IMR-90 (cell line): ENCODE measurements around the gene LPAR1. TPM values are rescaled to one million over a fixed set of nuclear protein-coding genes. Genes with fewer than 3 reads are reported as not detected.

Experiments
- ATAC-seq: fragments of 200-7000 bp; cut with Tn5 transposase; 2 replicates; pipeline ENCODE4 v1.9.1; 2020; ENCODE audit warnings: low read depth, mild to moderate bottlenecking, moderate library complexity
- BruUV-seq: library from RNA; stranded (reverse); fragments of 400-500 nt; replicated peaks from 2 replicates; lab custom pipeline; 2021; lab: Mats Ljungman, UMichigan
- CTCF ChIA-PET: fragments of 300-600 bp; formaldehyde crosslinking; extraction: SDS; loops from one replicate; lab custom pipeline; 2021; ENCODE audit warnings: antibody characterized with exemption; lab: Yijun Ruan, JAX
- POLR2A ChIA-PET: fragments of 300-600 bp; sonication (Branson Sonifier 250); formaldehyde crosslinking; loops from one replicate; lab custom pipeline; 2022; ENCODE audit warnings: antibody characterized with exemption; ENCODE audit not compliant: unreplicated experiment; lab: Charles Lee
- DNase-seq: peaks from one replicate; pipeline ENCODE4 v3.0.0; 2013
- H2AFZ ChIP-seq: replicated peaks from 2 replicates; pipeline ENCODE3; 2013; ENCODE audit warnings: low read length, mild to moderate bottlenecking; ENCODE audit not compliant: poor library complexity
- H2AK5ac ChIP-seq: 2 replicates; pipeline ENCODE4 v1.6.1; 2013; ENCODE audit warnings: low read depth, low read length, inconsistent platforms
- H2AK9ac ChIP-seq: replicated peaks from 2 replicates; pipeline ENCODE3; 2013; ENCODE audit warnings: mild to moderate bottlenecking, low read depth, low read length, moderate library complexity; ENCODE audit not compliant: poor library complexity
- H2BK120ac ChIP-seq: 2 replicates; pipeline ENCODE4 v1.6.1; 2013; ENCODE audit warnings: low read depth, low read length, inconsistent platforms
- H2BK15ac ChIP-seq: 3 replicates; pipeline ENCODE4 v1.6.1; 2013; ENCODE audit warnings: low read depth, low read length, inconsistent platforms
- H2BK20ac ChIP-seq: 2 replicates; pipeline ENCODE4 v1.6.1; 2013; ENCODE audit warnings: low read depth, mild to moderate bottlenecking, inconsistent platforms, low read length, moderate library complexity
- H2BK5ac ChIP-seq: 2 replicates; pipeline ENCODE4 v1.6.1; 2013; ENCODE audit warnings: mild to moderate bottlenecking, low read depth, low read length, inconsistent platforms; ENCODE audit not compliant: poor library complexity, severe bottlenecking
- H3K14ac ChIP-seq: replicated peaks from 2 replicates; pipeline ENCODE4 v1.6.1; 2013; ENCODE audit warnings: low read depth, low read length, inconsistent platforms
- H3K18ac ChIP-seq: 2 replicates; pipeline ENCODE4 v1.6.1; 2013; ENCODE audit warnings: low read depth, low read length, control low read depth
- H3K23ac ChIP-seq: 2 replicates; pipeline ENCODE4 v1.6.1; 2013; ENCODE audit warnings: low read depth, low read length, inconsistent platforms
- H3K27ac ChIP-seq: 2 replicates; pipeline ENCODE4 v1.5.1; 2013; ENCODE audit warnings: mild to moderate bottlenecking, control low read depth, low read length; ENCODE audit not compliant: insufficient read depth
- H3K27me3 ChIP-seq: 2 replicates; pipeline ENCODE4 v1.6.1; 2013; ENCODE audit warnings: low read length; ENCODE audit not compliant: control insufficient read depth, insufficient read depth
- H3K36me3 ChIP-seq: 2 replicates; pipeline ENCODE4 v1.6.1; 2013; ENCODE audit warnings: low read length, mixed read lengths; ENCODE audit not compliant: control insufficient read depth, insufficient read depth
- H3K4ac ChIP-seq: 2 replicates; pipeline ENCODE4 v1.6.1; 2013; ENCODE audit warnings: low read depth, low read length, inconsistent platforms
- H3K4me1 ChIP-seq: 2 replicates; pipeline ENCODE4 v1.6.1; 2013; ENCODE audit warnings: low read length, mixed read lengths; ENCODE audit not compliant: control insufficient read depth, insufficient read depth
- H3K4me2 ChIP-seq: 2 replicates; pipeline ENCODE4 v1.6.1; 2013; ENCODE audit warnings: low read depth, mild to moderate bottlenecking, control low read depth, low read length, moderate library complexity
- H3K4me3 ChIP-seq: 2 replicates; pipeline ENCODE4 v1.5.1; 2013; ENCODE audit warnings: low read depth, mild to moderate bottlenecking, control low read depth, low read length, moderate library complexity; ENCODE audit not compliant: insufficient read depth
- H3K56ac ChIP-seq: 2 replicates; pipeline ENCODE4 v1.6.1; 2013; ENCODE audit warnings: low read length, inconsistent platforms; ENCODE audit not compliant: insufficient read depth; ENCODE audit errors: extremely low read depth
- H3K79me1 ChIP-seq, 2 experiments: 2 replicates each; pipeline ENCODE4 v1.6.1; 2013; ENCODE audit warnings: low read length in 2 of 2, inconsistent platforms in 1 of 2, low read depth in 1 of 2
- H3K9ac ChIP-seq: 2 replicates; pipeline ENCODE4 v1.6.1; 2013; ENCODE audit warnings: low read depth, low read length, control low read depth
- H3K9me1 ChIP-seq: 2 replicates; pipeline ENCODE4 v1.6.1; 2013; ENCODE audit warnings: low read length, inconsistent platforms; ENCODE audit not compliant: insufficient read depth
- H3K9me3 ChIP-seq: 2 replicates; pipeline ENCODE4 v1.6.1; 2013; ENCODE audit warnings: low read length; ENCODE audit not compliant: control insufficient read depth, insufficient read depth
- H4K20me1 ChIP-seq: 2 replicates; pipeline ENCODE4 v1.6.1; 2013; ENCODE audit warnings: low read length, inconsistent platforms; ENCODE audit not compliant: insufficient read depth
- H4K5ac ChIP-seq: 2 replicates; pipeline ENCODE4 v1.6.1; 2013; ENCODE audit warnings: mild to moderate bottlenecking, low read depth, low read length, control low read depth
- H4K8ac ChIP-seq, 2 experiments: 2 replicates each; pipeline ENCODE4 v1.6.1; 2013; ENCODE audit warnings: low read depth in 2 of 2, low read length in 2 of 2, control low read depth in 1 of 2, inconsistent platforms in 1 of 2
- H4K91ac ChIP-seq: 2 replicates; pipeline ENCODE4 v1.6.1; 2013; ENCODE audit warnings: low read depth, low read length, inconsistent platforms; ENCODE audit not compliant: insufficient read depth
- CHD1 ChIP-seq: IDR thresholded peaks from 2 replicates; pipeline ENCODE4 v1.6.1; 2012; ENCODE audit warnings: low read depth, low read length, improper control_type of control experiment
- NFE2L2 ChIP-seq: fragments of 150-350 bp; IDR thresholded peaks from 2 replicates; pipeline ENCODE4 v1.6.1; 2016; ENCODE audit warnings: low read depth, mild to moderate bottlenecking, low read length
- WGBS, 2 experiments: methylation state at CpG; one replicate each; pipeline versions ENCODE4 v1.1.5 to v1.1.7; 2013; ENCODE audit warnings: missing lambda C conversion rate in 2 of 2; ENCODE audit not compliant: insufficient read length in 1 of 2; ENCODE audit errors: extremely low coverage in 2 of 2; 5-methylcytosine and 5-hydroxymethylcytosine counted together
- dilution Hi-C: fragments of 300-500 bp; cut with HindIII; formaldehyde crosslinking; loops from one replicate; pipeline ENCODE4 v1.14.3; 2018; ENCODE audit warnings: low sequenced_read_pairs; ENCODE audit not compliant: unreplicated experiment
- in situ Hi-C: fragments of 300-500 bp; cut with MboI; formaldehyde crosslinking; loops from 3 replicates; pipeline ENCODE4 v1.14.3; 2019; ENCODE audit warnings: low sequenced_read_pairs, inconsistent platforms, mixed read lengths
- intact Hi-C: fragments of 100-400 bp; cut with micrococcal nuclease; formaldehyde crosslinking; loops from 2 replicates; pipeline ENCODE4 v1.10.0; 2022
- polyA plus RNA-seq, 3 experiments: library from polyadenylated mRNA; depleted of rRNA; stranded (reverse); fragments of >200 nt; gene quantifications; 2 replicates each; pipeline ENCODE4 v1.2.3, GENCODE V29; 2012; ENCODE audit warnings: low replicate concordance in 1 of 3
- total RNA-seq: library from RNA; depleted of rRNA; stranded (reverse); fragments of >200 nt; gene quantifications from 2 replicates; pipeline ENCODE4 v1.2.3, GENCODE V29; 2012
- TF ChIP-seq, protein P1 (sequence below): fragments of 150-350 bp; IDR thresholded peaks from 2 replicates; pipeline ENCODE4 v1.6.1; 2016; ENCODE audit warnings: low read depth, mild to moderate bottlenecking, low read length, moderate library complexity, borderline replicate concordance

Gene LPAR1
- total and polyA plus RNA-seq, 2 of the 4 experiments (the other 2 are of a cell fraction) = 171 to 315 TPM

DNA sequence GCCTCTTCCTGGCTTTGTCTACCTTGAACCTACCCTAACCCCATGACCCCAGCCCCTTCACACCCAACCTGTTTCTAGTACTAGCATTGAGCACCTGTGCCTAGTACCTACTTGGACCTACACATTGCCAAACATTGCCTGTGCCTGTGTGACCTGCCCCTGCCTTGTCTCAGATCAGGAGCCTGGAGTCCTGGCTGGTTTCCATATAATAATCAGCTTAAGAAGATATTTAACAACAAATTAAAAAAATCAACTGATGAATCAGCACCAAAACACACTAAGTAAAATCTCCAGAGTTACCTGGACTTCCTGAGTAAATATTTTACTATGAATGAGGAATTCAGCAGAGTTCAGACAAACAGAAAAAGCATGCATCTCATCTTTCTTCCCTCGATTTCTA lies 17.7 kb downstream of the LPAR1 start:
- no peak for ATAC-seq
- 0 out of 3 replicates have a peak overlapping the region, but pooled peaks have one; percentile 20 for H2BK15ac ChIP-seq
- no peak overlapping the region for H4K5ac ChIP-seq
- TF ChIP-seq, protein P1, sequence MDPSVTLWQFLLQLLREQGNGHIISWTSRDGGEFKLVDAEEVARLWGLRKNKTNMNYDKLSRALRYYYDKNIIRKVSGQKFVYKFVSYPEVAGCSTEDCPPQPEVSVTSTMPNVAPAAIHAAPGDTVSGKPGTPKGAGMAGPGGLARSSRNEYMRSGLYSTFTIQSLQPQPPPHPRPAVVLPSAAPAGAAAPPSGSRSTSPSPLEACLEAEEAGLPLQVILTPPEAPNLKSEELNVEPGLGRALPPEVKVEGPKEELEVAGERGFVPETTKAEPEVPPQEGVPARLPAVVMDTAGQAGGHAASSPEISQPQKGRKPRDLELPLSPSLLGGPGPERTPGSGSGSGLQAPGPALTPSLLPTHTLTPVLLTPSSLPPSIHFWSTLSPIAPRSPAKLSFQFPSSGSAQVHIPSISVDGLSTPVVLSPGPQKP = no peak
- TF ChIP-seq CHD1 = no peak
- no peak for TF ChIP-seq NFE2L2
- DNase-seq = no peak
- no peak overlapping the region for H2AK9ac ChIP-seq
- H3K9me1 ChIP-seq = peaks cover 21% of the 10 kb centered on the region
- H3K4me3 ChIP-seq = no peak overlapping the region
- H2BK120ac ChIP-seq = no peak overlapping the region
- intact Hi-C loops (no loop called here), in situ Hi-C loops (no loop called here), dilution Hi-C loops (no loop called here)
- no peak overlapping the region for H3K56ac ChIP-seq
- no peak overlapping the region for H4K8ac ChIP-seq
- peaks cover 86% of the 10 kb centered on the region for H4K20me1 ChIP-seq
- H3K4me2 ChIP-seq = no peak overlapping the region
- peak overlapping the region; percentile 33; the same call in 1 of the 2 replicates for H3K14ac ChIP-seq
- H2BK20ac ChIP-seq = no peak overlapping the region
- H3K18ac ChIP-seq = no peak overlapping the region
- WGBS, 2 experiments = no CpG with 5 or more reads among the region's 1 CpG
- H2AK5ac ChIP-seq = peak overlapping the region; percentile 34
- no peak overlapping the region for H3K9ac ChIP-seq
- POLR2A ChIA-PET = interaction anchor here (0.9 kb wide), 1 partner anchor 8 kb away, joined by 3 read pairs; no protein-coding TSS in a partner anchor
- no TSS peak for BruUV-seq
- no peak overlapping the region; the same call in 1 of the 2 replicates for H3K23ac ChIP-seq
- peaks cover 21% of the 10 kb centered on the region for H3K4me1 ChIP-seq
- H3K36me3 ChIP-seq = peaks cover 8% of the 10 kb centered on the region
- no peak overlapping the region for H3K4ac ChIP-seq
- peak overlapping the region; percentile 17; the same call in 1 of the 2 replicates for H3K27ac ChIP-seq
- no peaks in the 10 kb centered on the region for H3K9me3 ChIP-seq
- no peak overlapping the region for H2BK5ac ChIP-seq
- H3K79me1 ChIP-seq = peaks cover 9 to 48% of the 10 kb centered on the region in 2 experiments; a peak in 3 of 4 replicates
- H3K27me3 ChIP-seq = no peaks in the 10 kb centered on the region
- no peak overlapping the region for H4K91ac ChIP-seq
- no peak overlapping the region for H2AFZ ChIP-seq
- CTCF ChIA-PET = interaction anchor here (1.0 kb wide), 1 partner anchor 16 kb away, joined by 3 read pairs; no protein-coding TSS in a partner anchor
